GM12872 (cell line): Measurements from ENCODE around the gene PKNOX1.

Experiments used
- CTCF ChIP-seq: IDR thresholded peaks from 3 replicates; pipeline ENCODE4 v1.5.1; 2011; ENCODE audit warnings: low read depth, mild to moderate bottlenecking, low read length, moderate library complexity; ENCODE audit not compliant: insufficient read depth

PKNOX1 gene

GRCh38 chr21:42975886-42976608 is 1.7 kb downstream of the PKNOX1 start:
- TF ChIP-seq CTCF = no peak

GRCh38 chr21:42980312-42981213 is 6.2 kb downstream of the PKNOX1 start:
- no peak for TF ChIP-seq CTCF

GRCh38 chr21:42981214-42981523 is 6.8 kb downstream of the PKNOX1 start:
- TF ChIP-seq CTCF = no peak

GRCh38 chr21:42981862-42982261 is 7.5 kb downstream of the PKNOX1 start:
- no peak for TF ChIP-seq CTCF

GRCh38 chr21:42983103-42983502 is 8.7 kb downstream of the PKNOX1 start:
- no peak for TF ChIP-seq CTCF

GRCh38 chr21:42983869-42984268 is 9.5 kb downstream of the PKNOX1 start:
- TF ChIP-seq CTCF = no peak

GRCh38 chr21:42986125-42986783 is 11.9 kb downstream of the PKNOX1 start:
- no peak for TF ChIP-seq CTCF
